T-helper 1 cell treated with Interleukin-12 subunit alpha and Interleukin-12 subunit beta and Interleukin-4 antibody, amounts not matched to agents 30 ng/mL and 1 ng/mL, for 36 hours (primary cell): ENCODE data around the gene DDX17. TPM values are rescaled to one million over a fixed set of nuclear protein-coding genes. Genes with fewer than 3 reads are reported as not detected.

Source experiments
- total RNA-seq: library from RNA; stranded (reverse); gene quantifications from 2 replicates; pipeline ENCODE4 v1.2.3, GENCODE V29; 2022

DDX17 gene
- total RNA-seq, 1 donor from 2014 or later, result 435 TPM

Other genes starting within 250 kb of the DDX17 start
- 45.9 and 46.2 TPM in 2 replicates for gene TMEM184B, start 233.3 kb downstream of the DDX17 start, total RNA-seq
- 100 and 106 TPM in 2 replicates for gene CSNK1E, start 188.9 kb downstream of the DDX17 start, total RNA-seq
- not detected in 2 replicates for gene KCNJ4, start 51.1 kb downstream of the DDX17 start, total RNA-seq
- gene KDELR3, start 38.2 kb downstream of the DDX17 start, total RNA-seq, result 0.95 and 0.98 TPM in 2 replicates
- 4.6 and 6.1 TPM in 2 replicates for gene DMC1, start 63.9 kb upstream of the DDX17 start, total RNA-seq
- gene FAM227A, start 150.1 kb upstream of the DDX17 start, total RNA-seq, result 0.39 TPM in 1 of 2 replicates, not detected in the other
- 10.8 and 11.1 TPM in 2 replicates for gene CBY1, start 150.3 kb upstream of the DDX17 start, total RNA-seq
- gene TOMM22, start 175.6 kb upstream of the DDX17 start, total RNA-seq, result 97.4 and 102 TPM in 2 replicates
- gene JOSD1, start 194.6 kb upstream of the DDX17 start, total RNA-seq, result 74.6 and 77.6 TPM in 2 replicates
- gene GTPBP1, start 199.6 kb upstream of the DDX17 start, total RNA-seq, result 99.9 and 104 TPM in 2 replicates
- 518 and 541 TPM in 2 replicates for gene SUN2, start 249.7 kb upstream of the DDX17 start, total RNA-seq